PC-3 (cell line): ENCODE measurements around the gene MED13.

Experiments
- CTCF ChIP-seq: fragments of 300-600 bp; sonication (generic); conservative IDR thresholded peaks from 2 replicates; pipeline ENCODE4 v1.5.1; 2017; ENCODE audit warnings: antibody characterized with exemption, low read depth, mild to moderate bottlenecking, low read length
- EZH2 ChIP-seq: fragments of 300-600 bp; sonication (generic); IDR thresholded peaks from one replicate; pipeline ENCODE4 v1.6.1; 2017; ENCODE audit warnings: antibody characterized with exemption, mild to moderate bottlenecking, low read length; ENCODE audit not compliant: unreplicated experiment
- EZH2phosphoT487 ChIP-seq: fragments of 300-600 bp; sonication (generic); IDR thresholded peaks from 2 replicates; pipeline ENCODE4 v1.6.1; 2018; ENCODE audit warnings: mild to moderate bottlenecking, antibody characterized with exemption, low read length, borderline replicate concordance

GRCh38 chr17:61996916-61997605, 68.0 kb downstream of the MED13 start:
- TF ChIP-seq CTCF (no peak), EZH2 (no peak), EZH2phosphoT487 (no peak)
